HepG2 (cell line): ENCODE measurements around the gene EFNA2. TPM values are rescaled to one million over a fixed set of nuclear protein-coding genes. Genes with fewer than 3 reads are reported as not detected.

Source experiments
- RAD21 ChIP-seq: fragments of 450-650 bp; formaldehyde crosslinking; IDR thresholded peaks from 2 replicates; pipeline ENCODE4 v1.5.0; 2020; ENCODE audit warnings: mild to moderate bottlenecking
- RBM22 ChIP-seq: fragments of 200-400 bp; formaldehyde crosslinking; optimal IDR thresholded peaks from 2 replicates; pipeline ENCODE3; 2017; ENCODE audit warnings: mild to moderate bottlenecking, low read length, moderate library complexity
- SOX13 ChIP-seq, 3 experiments: fragments of 450-650 bp in 1 of 3; sonication (generic) in 1 of 3; formaldehyde crosslinking in 1 of 3; IDR thresholded peaks in 2 of 3; conservative IDR thresholded peaks in 1 of 3; 2 replicates each; pipeline versions ENCODE4 v1.5.0 to v1.6.1; 2016 to 2020; ENCODE audit warnings: antibody characterized with exemption in 1 of 3, mild to moderate bottlenecking in 1 of 3, missing compliant biosample characterization in 1 of 3, missing genetic modification reagents in 1 of 3, moderate library complexity in 1 of 3
- SRSF9 ChIP-seq: fragments of 200-400 bp; formaldehyde crosslinking; IDR thresholded peaks from 2 replicates; pipeline ENCODE4 v1.6.1; 2018; ENCODE audit warnings: borderline replicate concordance, mild to moderate bottlenecking, low read depth, low read length; ENCODE audit not compliant: insufficient read depth, poor library complexity, severe bottlenecking
- ZFP82 ChIP-seq: sonication (generic); formaldehyde crosslinking; IDR thresholded peaks from 2 replicates; pipeline ENCODE4 v1.5.1; 2020; ENCODE audit warnings: mild to moderate bottlenecking, missing genetic modification reagents, borderline replicate concordance
- ZNF235 ChIP-seq: sonication (generic); formaldehyde crosslinking; IDR thresholded peaks from 2 replicates; pipeline ENCODE4 v1.8.1; 2023; ENCODE audit warnings: mild to moderate bottlenecking, missing genetic modification reagents, borderline replicate concordance
- ZNF713 ChIP-seq: sonication (generic); formaldehyde crosslinking; IDR thresholded peaks from 2 replicates; pipeline ENCODE4 v1.4.0; 2020; ENCODE audit warnings: mild to moderate bottlenecking, missing genetic modification reagents
- ZNF780A ChIP-seq: sonication (generic); formaldehyde crosslinking; IDR thresholded peaks from 2 replicates; pipeline ENCODE4 v1.8.0; 2022; ENCODE audit warnings: mild to moderate bottlenecking, missing genetic modification reagents, moderate library complexity
- polyA plus RNA-seq, 8 experiments: library from polyadenylated mRNA; depleted of rRNA in 3 of 8; stranded (reverse) in 7 of 8; unstranded in 1 of 8; fragments of >200 nt; fragmentation: Illumina TruSeq in 4 of 8; extraction: Trizol in 4 of 8; gene quantifications; 2 replicates each; pipeline versions ENCODE4 v1.2.1 to v1.2.3, GENCODE V29; 2011 to 2016; ENCODE audit warnings: low read depth in 4 of 8, missing spikeins in 1 of 8, mixed read lengths in 1 of 8; ENCODE audit not compliant: insufficient read depth in 1 of 8
- total RNA-seq, 5 experiments: library from RNA; depleted of rRNA; stranded (reverse); fragments of >200 nt; fragmentation: Illumina TruSeq; extraction: Trizol; gene quantifications; 2 replicates each; pipeline ENCODE4 v1.2.3, GENCODE V29; 2016; ENCODE audit warnings: low read depth in 1 of 5
- TF ChIP-seq, protein P1 (sequence below): sonication (generic); formaldehyde crosslinking; IDR thresholded peaks from 2 replicates; pipeline ENCODE4 v1.4.0; 2020; ENCODE audit warnings: missing genetic modification reagents, borderline replicate concordance
- TF ChIP-seq, protein P2 (sequence below): sonication (generic); formaldehyde crosslinking; IDR thresholded peaks from 2 replicates; pipeline ENCODE4 v1.5.1; 2020; ENCODE audit warnings: mild to moderate bottlenecking, missing genetic modification reagents, borderline replicate concordance
- TF ChIP-seq, protein P3 (sequence below), 2 experiments: fragments of 450-650 bp in 1 of 2; sonication (generic) in 1 of 2; formaldehyde crosslinking in 1 of 2; IDR thresholded peaks; 2 replicates each; pipeline versions ENCODE4 v1.6.1 to v1.8.0; 2016 to 2022; ENCODE audit warnings: antibody characterized with exemption in 1 of 2, mild to moderate bottlenecking in 1 of 2, missing genetic modification reagents in 1 of 2

The EFNA2 gene
- total and polyA plus RNA-seq, 2 of the 13 experiments (the other 11 are each of a cell fraction or from before 2014, with no cell fraction given), result 6.0 to 9.9 TPM

DNA sequence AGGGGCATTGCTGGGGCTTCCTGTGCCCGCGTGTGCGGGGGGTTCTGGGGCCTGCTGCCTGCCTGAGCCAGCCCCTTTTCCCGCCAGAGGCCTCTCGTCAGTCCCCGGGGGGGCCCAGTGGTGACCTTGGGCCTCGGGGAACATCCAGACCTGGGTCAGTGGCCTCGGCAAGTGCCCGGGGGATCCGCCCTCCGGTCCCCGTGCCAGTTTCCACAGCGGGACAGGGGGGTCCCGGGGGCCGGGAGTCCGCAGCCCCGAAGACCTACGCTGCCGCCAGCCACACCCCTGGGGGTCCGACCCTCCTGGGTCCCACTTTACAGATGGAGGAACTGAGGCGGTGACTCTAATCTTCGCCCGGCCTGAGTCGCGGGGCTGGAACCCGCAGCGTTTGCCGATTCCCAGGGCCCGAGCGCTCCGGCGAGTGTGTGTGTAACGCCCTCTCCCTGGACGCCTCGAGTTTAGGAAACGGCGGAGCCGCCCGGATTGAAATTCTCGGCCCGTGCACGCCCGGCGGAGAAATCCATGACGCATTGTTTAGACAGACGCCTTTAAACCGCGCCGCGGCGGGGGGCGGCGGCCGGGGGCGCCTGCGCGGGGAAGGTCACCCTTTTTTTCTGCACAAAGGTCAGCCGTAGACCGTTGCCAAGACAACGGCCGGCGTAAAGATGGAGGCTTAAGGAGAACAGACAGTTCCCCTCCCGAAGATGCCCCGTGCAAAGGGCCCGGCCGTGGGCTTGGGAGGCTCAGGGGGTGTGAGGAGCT is 39.3 kb downstream of the EFNA2 start (continued):
- TF ChIP-seq, protein P1, sequence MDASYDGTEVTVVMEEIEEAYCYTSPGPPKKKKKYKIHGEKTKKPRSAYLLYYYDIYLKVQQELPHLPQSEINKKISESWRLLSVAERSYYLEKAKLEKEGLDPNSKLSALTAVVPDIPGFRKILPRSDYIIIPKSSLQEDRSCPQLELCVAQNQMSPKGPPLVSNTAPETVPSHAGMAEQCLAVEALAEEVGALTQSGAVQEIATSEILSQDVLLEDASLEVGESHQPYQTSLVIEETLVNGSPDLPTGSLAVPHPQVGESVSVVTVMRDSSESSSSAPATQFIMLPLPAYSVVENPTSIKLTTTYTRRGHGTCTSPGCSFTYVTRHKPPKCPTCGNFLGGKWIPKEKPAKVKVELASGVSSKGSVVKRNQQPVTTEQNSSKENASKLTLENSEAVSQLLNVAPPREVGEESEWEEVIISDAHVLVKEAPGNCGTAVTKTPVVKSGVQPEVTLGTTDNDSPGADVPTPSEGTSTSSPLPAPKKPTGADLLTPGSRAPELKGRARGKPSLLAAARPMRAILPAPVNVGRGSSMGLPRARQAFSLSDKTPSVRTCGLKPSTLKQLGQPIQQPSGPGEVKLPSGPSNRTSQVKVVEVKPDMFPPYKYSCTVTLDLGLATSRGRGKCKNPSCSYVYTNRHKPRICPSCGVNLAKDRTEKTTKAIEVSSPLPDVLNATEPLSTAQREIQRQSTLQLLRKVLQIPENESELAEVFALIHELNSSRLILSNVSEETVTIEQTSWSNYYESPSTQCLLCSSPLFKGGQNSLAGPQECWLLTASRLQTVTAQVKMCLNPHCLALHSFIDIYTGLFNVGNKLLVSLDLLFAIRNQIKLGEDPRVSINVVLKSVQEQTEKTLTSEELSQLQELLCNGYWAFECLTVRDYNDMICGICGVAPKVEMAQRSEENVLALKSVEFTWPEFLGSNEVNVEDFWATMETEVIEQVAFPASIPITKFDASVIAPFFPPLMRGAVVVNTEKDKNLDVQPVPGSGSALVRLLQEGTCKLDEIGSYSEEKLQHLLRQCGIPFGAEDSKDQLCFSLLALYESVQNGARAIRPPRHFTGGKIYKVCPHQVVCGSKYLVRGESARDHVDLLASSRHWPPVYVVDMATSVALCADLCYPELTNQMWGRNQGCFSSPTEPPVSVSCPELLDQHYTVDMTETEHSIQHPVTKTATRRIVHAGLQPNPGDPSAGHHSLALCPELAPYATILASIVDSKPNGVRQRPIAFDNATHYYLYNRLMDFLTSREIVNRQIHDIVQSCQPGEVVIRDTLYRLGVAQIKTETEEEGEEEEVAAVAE (CRISPR knock-in tag), result no peak
- peak; percentile 31 for TF ChIP-seq RBM22
- TF ChIP-seq ZNF713 (CRISPR knock-in tag), result no peak
- TF ChIP-seq SRSF9, result no peak
- no peak for TF ChIP-seq ZNF780A (CRISPR knock-in tag)
- peak; percentile 82; the same call in 1 of the 2 replicates for TF ChIP-seq ZFP82 (CRISPR knock-in tag)
- TF ChIP-seq, protein P2, sequence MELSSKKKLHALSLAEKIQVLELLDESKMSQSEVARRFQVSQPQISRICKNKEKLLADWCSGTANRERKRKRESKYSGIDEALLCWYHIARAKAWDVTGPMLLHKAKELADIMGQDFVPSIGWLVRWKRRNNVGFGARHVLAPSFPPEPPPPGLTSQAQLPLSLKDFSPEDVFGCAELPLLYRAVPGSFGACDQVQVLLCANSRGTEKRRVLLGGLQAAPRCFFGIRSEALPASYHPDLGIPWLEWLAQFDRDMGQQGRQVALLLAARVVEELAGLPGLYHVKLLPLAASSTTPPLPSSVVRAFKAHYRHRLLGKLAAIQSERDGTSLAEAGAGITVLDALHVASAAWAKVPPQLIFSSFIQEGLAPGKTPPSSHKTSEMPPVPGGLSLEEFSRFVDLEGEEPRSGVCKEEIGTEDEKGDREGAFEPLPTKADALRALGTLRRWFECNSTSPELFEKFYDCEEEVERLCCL (CRISPR knock-in tag), result no peak
- TF ChIP-seq RAD21 (CRISPR knock-in tag), result 0 out of 2 replicates have a peak, but pooled peaks have one; percentile 5
- TF ChIP-seq ZNF235, result no peak
- no peak for TF ChIP-seq SOX13 (IDR thresholded peaks at IDR 0.05)
- peak in 1 of 2 experiments; percentile 40; a peak in 1 of 4 replicates for TF ChIP-seq SOX13 (CRISPR knock-in tag; conservative IDR thresholded peaks at IDR 0.05 in 1 of 2, IDR thresholded peaks at IDR 0.05 in 1 of 2)
- TF ChIP-seq, protein P3, sequence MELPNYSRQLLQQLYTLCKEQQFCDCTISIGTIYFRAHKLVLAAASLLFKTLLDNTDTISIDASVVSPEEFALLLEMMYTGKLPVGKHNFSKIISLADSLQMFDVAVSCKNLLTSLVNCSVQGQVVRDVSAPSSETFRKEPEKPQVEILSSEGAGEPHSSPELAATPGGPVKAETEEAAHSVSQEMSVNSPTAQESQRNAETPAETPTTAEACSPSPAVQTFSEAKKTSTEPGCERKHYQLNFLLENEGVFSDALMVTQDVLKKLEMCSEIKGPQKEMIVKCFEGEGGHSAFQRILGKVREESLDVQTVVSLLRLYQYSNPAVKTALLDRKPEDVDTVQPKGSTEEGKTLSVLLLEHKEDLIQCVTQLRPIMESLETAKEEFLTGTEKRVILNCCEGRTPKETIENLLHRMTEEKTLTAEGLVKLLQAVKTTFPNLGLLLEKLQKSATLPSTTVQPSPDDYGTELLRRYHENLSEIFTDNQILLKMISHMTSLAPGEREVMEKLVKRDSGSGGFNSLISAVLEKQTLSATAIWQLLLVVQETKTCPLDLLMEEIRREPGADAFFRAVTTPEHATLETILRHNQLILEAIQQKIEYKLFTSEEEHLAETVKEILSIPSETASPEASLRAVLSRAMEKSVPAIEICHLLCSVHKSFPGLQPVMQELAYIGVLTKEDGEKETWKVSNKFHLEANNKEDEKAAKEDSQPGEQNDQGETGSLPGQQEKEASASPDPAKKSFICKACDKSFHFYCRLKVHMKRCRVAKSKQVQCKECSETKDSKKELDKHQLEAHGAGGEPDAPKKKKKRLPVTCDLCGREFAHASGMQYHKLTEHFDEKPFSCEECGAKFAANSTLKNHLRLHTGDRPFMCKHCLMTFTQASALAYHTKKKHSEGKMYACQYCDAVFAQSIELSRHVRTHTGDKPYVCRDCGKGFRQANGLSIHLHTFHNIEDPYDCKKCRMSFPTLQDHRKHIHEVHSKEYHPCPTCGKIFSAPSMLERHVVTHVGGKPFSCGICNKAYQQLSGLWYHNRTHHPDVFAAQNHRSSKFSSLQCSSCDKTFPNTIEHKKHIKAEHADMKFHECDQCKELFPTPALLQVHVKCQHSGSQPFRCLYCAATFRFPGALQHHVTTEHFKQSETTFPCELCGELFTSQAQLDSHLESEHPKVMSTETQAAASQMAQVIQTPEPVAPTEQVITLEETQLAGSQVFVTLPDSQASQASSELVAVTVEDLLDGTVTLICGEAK (IDR thresholded peaks at IDR 0.05), result no peak
- TF ChIP-seq, protein P3 (CRISPR knock-in tag; IDR thresholded peaks at IDR 0.05), result no peak; the same call in 1 of the 2 replicates
